NCI-H345 (cell line): ENCODE results near the gene PNRC2.
"Not testable (repeated sequence)": the region's sequence is repeated elsewhere in the genome, so short reads cannot be mapped to it uniquely, and the experiment has no call there.

Experiments used
- DNase-seq: peaks from one replicate; lab custom pipeline; 2025; lab: John Stamatoyannopoulos, UW

PNRC2 gene

DNA sequence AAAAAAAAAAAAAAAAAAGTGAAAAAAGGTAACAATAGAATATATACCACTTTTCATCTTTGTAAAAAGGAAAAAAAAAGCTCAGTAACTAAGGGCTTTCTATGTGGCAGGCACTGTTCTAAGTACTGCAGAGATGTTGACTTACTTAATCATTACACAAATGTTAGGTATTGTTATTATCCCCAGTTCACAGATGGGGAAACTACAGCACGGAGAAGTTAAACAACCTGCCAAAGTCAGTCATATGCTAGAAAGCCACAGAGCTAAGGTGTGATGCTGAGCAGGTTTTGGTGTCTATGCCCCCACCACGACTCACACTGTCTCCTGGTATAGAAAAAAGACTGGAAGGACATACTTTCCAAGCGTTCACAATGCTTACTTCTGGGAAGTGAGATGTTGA, 6.6 kb upstream of the PNRC2 start:
- no peak for DNase-seq

GRCh38 chr1:23957096-23957495, 2.5 kb upstream of the PNRC2 start:
- DNase-seq, result peak; percentile 12

GRCh38 chr1:23958040-23958809, 1.4 kb upstream of the PNRC2 start:
- not testable (repeated sequence) for DNase-seq

GRCh38 chr1:23958810-23959460, 693 bp upstream of the PNRC2 start:
- peak; percentile 94 for DNase-seq

DNA sequence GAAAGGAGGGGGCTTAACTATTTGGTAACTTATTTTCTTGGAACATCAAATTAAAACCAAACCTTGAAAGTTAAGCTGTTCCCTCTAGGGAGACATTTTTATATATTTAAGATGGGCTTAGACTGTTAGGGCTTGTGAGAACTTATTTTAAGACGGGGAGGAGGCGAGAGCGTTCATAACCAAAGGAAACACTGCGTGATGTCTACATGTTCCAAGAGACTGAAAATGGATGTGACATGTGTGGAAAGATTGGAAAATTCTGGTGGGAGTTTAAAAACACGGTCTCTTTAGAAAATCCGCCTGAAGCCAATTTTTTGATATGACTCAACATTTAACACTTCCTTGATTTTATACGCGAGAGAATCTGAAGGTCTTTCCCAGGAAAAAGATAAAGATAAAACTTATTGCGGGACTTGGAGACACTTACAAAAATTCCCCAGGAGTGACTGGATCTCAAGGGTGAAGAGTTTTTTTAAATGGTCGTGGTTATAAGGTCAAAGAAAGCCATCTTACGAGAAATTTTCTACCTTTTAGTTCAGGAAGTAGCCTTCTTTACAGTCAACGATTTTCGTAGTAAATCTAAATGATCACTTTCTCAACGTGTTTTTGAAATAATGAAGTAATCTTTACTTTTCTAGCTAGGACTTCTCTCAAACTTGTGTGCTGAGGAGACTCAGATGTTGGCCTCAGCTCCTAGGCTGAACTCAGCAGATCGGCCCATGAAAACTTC, 828 bp downstream of the PNRC2 start:
- DNase-seq, result no peak

- no peak for DNase-seq
Measured at GRCh38 chr1:23963617-23964234, 4.1 kb downstream of the PNRC2 start.

DNA sequence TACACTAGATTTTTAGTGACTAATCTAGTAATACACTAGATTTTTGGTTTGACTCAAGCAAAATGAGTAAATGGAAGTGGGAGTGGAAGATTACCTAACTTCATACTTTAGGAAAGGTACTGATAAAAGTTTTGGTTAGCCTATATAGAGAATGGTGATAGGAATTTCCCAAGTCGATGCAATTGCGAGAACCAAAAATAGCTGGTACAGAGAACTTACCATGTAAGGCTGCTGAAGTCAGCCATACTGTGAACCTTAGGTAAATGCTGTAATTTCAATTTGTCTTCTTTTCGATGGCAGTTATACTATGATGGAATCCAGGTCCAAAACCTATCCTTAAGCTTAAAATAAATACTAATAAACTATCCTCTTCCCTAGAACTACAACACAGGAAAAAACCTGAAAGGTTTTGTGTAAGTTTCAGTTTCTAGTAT, 4.6 kb downstream of the PNRC2 start:
- DNase-seq, result no peak

GRCh38 chr1:23964790-23965740, 5.4 kb downstream of the PNRC2 start:
- no peak for DNase-seq

DNA sequence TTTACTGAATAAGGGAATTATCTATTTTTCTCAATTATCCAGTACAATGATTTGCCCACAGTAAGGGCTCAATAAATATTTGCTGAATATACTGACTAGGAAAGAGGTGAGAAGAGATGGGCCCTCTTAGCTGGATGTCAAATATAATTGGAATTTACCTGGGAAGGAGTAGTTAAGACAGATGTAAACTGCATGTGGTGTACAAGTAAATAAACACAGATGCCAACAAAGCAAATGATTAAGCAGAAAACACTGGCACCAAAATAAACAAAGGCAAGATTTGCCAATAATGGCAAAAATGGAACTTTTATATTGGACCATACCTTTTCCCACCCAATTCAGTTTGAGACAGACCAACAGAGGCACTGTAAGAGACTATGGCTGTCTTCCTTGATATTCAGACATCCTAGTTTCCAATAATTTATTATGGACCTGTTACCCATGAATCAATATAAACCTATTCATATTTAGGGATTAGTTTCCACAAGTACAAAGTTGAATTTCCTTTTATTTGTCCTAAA, 7.4 kb downstream of the PNRC2 start:
- no peak for DNase-seq

DNA sequence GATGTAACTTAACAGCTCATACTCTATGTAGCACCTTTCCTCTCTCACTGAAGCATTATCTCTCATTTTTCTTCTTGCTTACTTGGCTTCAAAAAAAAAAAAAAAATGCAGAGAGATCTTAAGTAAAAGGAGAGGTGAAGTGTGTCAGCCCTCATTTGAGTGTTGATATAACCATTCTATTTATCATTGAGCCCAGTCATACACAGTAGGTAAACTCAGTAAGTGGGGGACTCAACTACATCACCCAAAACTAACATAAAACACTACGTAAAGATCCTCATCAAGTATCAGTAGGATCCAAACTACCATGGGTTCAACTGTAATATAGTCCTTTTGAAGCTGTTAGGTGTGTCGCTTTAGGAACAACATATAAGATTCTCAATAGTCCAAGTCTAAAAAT, 8.2 kb downstream of the PNRC2 start:
- DNase-seq, result no peak

DNA sequence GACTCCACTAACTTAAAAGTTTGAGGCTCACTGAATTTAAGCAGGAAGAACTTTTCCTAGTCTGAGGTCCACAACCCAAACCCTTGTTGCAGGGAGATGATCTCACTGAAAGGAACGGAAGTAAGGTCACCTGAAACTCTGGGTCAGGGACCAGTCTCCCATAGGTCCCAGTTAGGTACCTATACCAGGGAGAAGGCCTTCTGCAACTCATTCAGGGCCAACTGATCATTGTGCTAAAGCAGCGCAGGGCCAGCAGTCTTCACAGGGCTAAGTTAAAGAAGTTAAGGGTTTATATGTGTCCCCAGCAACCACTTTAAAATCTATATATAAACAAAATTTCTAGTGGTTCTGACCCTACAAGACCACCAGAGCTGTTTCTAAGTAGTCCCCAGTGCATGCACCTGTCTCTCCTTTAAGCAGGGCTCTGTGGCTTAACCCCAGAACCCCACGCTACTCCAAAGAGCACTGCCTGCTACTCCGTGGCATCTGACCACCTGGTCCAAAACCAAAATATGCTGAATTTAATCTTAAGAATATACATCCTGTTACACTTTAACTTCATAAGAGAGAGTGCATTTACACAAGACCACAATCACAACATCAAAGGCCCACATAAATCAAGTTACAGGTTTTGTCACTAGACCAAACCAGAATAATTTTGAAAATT, 17.7 kb downstream of the PNRC2 start:
- no peak for DNase-seq

GRCh38 chr1:23977854-23978191, 18.2 kb downstream of the PNRC2 start:
- no peak for DNase-seq

DNA sequence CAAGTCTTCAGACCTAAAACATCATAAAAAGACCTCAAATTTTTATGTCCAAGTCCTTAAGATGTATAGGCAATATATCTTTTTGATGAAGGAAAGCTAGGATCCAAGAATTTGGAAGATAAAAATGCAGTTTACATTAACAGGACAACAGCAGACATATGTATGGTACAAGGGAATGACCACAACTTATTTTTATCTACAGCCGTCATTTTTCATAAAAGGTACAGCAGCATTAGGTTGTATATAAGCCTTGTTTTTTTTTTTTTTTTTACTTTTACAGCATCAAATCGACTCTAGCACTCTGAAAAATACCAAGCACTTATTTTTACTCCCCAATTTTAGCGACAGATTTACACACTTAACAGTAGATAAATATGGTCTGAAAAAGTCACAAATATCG, 19.2 kb downstream of the PNRC2 start:
- no peak for DNase-seq

- no peak for DNase-seq
Measured at GRCh38 chr1:23979387-23979880, 19.8 kb downstream of the PNRC2 start.

DNA sequence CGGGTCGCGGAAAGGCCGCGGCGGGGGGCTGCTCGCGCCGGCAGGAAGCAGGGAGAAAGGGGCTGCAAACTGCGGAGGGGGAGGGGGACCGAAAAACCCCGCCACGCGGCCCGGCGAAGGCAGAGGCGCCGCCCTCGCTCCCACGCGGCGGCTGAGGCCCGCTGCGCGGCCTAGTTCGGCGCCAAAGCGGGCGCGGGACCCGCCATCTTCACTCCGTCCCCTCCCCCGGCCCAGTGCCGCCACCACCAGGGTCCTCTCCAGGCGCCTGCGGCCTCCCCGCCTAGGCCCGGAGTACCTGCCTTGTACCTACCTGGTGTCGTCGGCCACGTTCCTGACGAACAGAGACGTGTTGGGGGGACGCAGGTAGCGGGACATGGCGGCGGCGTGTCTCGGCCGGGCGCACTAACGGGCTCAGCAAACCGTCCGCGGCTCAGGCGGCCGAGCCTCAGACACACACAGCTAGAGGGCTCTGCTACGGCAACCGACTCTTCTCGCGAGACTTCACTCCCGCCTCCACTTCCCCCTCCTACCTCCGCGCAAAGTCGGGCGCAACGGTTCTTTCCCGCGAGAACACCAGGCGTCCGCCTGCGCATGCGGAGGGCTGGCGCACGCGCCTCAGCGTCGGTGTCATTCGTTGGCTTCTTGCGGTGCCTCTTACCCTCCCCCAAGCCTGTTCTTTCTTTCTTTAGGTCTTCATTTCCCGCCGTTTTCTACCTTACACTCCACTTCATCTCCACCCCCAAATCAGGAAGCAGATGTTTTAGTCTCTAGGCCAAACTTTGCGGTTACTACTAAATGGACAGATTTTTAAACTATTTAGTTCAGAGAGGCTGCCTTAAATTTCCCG, 20.5 kb downstream of the PNRC2 start, which contains the start of gene SRSF10:
SRSF10 (minus strand) TSS at position 447 of the 847 bp plus-strand sequence; CDS start at position 375, 72 bp downstream.
- DNase-seq, result peak; percentile 99

GRCh38 chr1:23980728-23981070, 21.1 kb downstream of the PNRC2 start:
- DNase-seq, result peak; percentile 51

DNA sequence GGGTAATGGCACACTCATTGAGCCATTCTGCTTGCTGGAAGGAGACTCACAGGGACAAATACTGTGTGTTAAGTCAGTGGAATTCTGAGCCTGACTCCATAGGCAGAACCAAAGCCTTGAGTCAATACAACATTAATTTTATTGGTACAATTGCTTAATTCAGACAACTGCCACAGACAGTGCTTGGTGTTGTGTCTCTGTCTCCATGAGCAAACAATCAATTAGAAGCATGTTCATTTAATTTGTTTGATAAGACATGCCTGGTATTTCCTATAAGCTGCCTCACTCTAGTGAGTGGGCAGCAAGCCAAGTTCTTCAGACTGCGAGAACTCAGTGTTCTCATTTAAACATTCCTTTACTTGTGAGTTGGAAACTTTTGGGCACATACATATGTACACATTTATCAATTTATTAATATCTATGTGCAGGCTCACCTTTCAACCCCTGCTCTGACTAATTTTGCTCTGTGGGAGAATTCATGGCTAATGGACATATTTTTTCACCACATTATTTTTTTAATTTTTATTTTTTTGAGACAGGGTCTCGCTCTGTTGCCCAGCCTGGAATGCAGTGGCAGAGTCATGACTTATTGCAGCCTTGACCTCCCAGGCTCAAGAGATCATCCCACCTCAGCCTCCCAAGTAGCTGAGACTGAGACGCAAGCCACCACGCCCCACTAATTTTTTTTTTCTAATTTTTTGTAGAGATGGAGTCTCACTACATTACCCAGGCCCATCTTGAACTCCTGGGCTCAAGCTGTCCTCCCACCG, 25.0 kb downstream of the PNRC2 start:
- DNase-seq, result no peak

DNA sequence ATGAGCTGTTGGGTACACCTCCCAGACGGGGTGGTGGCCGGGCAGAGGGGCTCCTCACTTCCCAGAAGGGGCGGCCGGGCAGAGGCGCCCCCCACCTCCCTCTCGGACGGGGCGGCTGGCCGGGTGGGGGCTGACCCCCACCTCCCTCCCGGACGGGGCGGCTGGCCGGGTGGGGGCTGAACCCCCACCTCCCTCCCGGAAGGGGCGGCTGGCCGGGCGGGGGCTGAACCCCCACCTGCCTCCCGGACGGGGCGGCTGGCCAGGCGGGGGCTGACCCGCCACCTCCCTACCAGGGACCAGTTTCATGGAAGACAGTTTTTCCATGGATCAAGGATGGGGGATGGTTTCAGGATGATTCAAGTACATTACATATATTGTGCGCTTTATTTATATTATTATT, 27.4 kb downstream of the PNRC2 start:
- DNase-seq, result not testable (repeated sequence)

- no peak for DNase-seq
Measured at GRCh38 chr1:23989263-23989662, 29.6 kb downstream of the PNRC2 start.
